Astrocyte of the hippocampus (primary cell): ENCODE results near the gene UBE2O.

Source experiments
- DNase-seq: peaks from one replicate; pipeline ENCODE4 v3.0.0; 2011; ENCODE audit warnings: low read depth, low spot score

Gene UBE2O

GRCh38 chr17:76467366-76467765 is 14.4 kb upstream of the UBE2O start, which contains the start of gene AANAT:
Gene AANAT, plus strand, starts transcription at chr17:76467603. Its CDS starts 1,144 bp downstream, at chr17:76468747.
- DNase-seq = no peak

GRCh38 chr17:76466775-76467130 is 13.8 kb upstream of the UBE2O start:
- DNase-seq = no peak

GRCh38 chr17:76462556-76463290 is 9.8 kb upstream of the UBE2O start:
- DNase-seq = no peak

GRCh38 chr17:76461765-76462555 is 9.0 kb upstream of the UBE2O start:
- no peak for DNase-seq

GRCh38 chr17:76459674-76460073 is 6.7 kb upstream of the UBE2O start:
- no peak for DNase-seq

- peak; percentile 75 for DNase-seq
Measured at GRCh38 chr17:76458580-76459490, 5.9 kb upstream of the UBE2O start.

- no peak for DNase-seq
Measured at GRCh38 chr17:76453431-76453743, 435 bp upstream of the UBE2O start.

GRCh38 chr17:76452127-76452659 is 759 bp downstream of the UBE2O start:
- DNase-seq = no peak

GRCh38 chr17:76451506-76451905 is 1.4 kb downstream of the UBE2O start:
- no peak for DNase-seq

GRCh38 chr17:76449126-76449525 is 3.8 kb downstream of the UBE2O start:
- DNase-seq = no peak

GRCh38 chr17:76447931-76448652 is 4.9 kb downstream of the UBE2O start:
- DNase-seq = no peak

- DNase-seq = peak; percentile 80
Measured at GRCh38 chr17:76446449-76447231, 6.3 kb downstream of the UBE2O start.

GRCh38 chr17:76445697-76446448 is 7.1 kb downstream of the UBE2O start:
- DNase-seq = no peak

GRCh38 chr17:76444518-76445311 is 8.2 kb downstream of the UBE2O start:
- DNase-seq = peak; percentile 45

GRCh38 chr17:76442341-76443338 is 10.3 kb downstream of the UBE2O start:
- no peak for DNase-seq

GRCh38 chr17:76441686-76442340 is 11.1 kb downstream of the UBE2O start:
- DNase-seq = no peak

GRCh38 chr17:76440751-76441362 is 12.1 kb downstream of the UBE2O start:
- DNase-seq = no peak
